ENCODE data around the gene LCN15.
"Not testable (repeated sequence)": the region's sequence is repeated elsewhere in the genome, so short reads cannot be mapped to it uniquely, and the experiment has no call there.

The LCN15 gene

DNA sequence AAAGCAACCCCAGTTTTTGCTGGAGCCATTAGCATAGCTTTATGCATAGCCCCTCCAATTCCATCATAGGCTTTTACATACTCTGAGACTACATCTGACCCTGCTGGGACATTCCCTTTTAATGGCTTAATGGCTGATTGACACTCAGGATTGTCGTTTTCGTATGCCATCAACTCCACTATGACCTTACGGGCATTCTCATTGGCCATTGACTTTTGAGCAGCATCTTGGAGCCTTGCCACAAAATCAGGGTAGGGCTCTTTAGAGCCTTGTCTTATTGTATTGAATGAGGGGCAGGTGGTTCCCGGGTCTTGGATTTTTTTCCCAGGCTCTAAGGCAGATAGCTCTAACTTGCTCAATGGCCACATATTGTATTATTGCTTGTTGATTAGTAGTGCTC lies 22.7 kb upstream of the LCN15 start:
- DNase-seq; H3K27ac ChIP-seq (ENCODE audit: insufficient read depth, low read length, poor library complexity, severe bottlenecking): not testable (repeated sequence)

DNA sequence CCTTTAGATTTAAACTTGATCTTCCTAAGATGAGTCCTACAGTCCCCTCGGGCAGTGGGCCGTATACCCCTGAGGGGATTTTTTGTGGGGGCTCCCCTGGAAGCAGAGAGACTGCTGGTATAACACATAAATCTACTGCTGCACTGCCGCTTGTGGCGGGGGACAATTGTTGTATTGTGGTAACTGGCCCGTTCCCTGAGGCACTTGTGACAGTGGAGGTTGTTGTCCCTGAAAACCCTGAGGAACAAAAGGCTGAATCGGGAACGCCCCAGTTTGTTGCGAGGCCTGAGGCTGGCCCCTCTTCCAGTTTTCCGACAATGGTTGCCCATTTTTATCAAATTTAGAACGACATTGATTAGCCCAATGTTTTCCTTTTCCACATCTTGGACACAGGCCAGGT lies 22.1 kb upstream of the LCN15 start:
- Histone ChIP-seq H3K27ac (ENCODE audit: insufficient read depth, low read length, poor library complexity, severe bottlenecking) (no peak overlapping the region), H3K4me3 (ENCODE audit: insufficient read depth, low read depth, low read length, poor library complexity, severe bottlenecking) (no peak overlapping the region), H3K4me1 (ENCODE audit: control insufficient read depth, insufficient read depth, low read length, poor library complexity, severe bottlenecking) (peaks cover 8% of the 10 kb centered on the region), H3K9me3 (ENCODE audit: control insufficient read depth, low read length) (no peaks in the 10 kb centered on the region), H3K36me3 (ENCODE audit: control insufficient read depth, insufficient read depth, low read length) (no peaks in the 10 kb centered on the region), H3K27me3 (replicated peaks; ENCODE audit: control insufficient read depth, insufficient read depth, low read length, poor library complexity, severe bottlenecking) (no peaks in the 10 kb centered on the region)
- DNase-seq = no peak

More for the DNA sequence above, 22.7 kb upstream of the LCN15 start:
- not testable (repeated sequence) for H3K9me3 ChIP-seq (ENCODE audit: control insufficient read depth, low read length); H3K36me3 ChIP-seq (ENCODE audit: control insufficient read depth, insufficient read depth, low read length); H3K27me3 ChIP-seq (replicated peaks; ENCODE audit: control insufficient read depth, insufficient read depth, low read length, poor library complexity, severe bottlenecking); H3K4me3 ChIP-seq (ENCODE audit: insufficient read depth, low read depth, low read length, poor library complexity, severe bottlenecking)
- peaks cover 13% of the 10 kb centered on the region for H3K4me1 ChIP-seq (ENCODE audit: control insufficient read depth, insufficient read depth, low read length, poor library complexity, severe bottlenecking)

DNA sequence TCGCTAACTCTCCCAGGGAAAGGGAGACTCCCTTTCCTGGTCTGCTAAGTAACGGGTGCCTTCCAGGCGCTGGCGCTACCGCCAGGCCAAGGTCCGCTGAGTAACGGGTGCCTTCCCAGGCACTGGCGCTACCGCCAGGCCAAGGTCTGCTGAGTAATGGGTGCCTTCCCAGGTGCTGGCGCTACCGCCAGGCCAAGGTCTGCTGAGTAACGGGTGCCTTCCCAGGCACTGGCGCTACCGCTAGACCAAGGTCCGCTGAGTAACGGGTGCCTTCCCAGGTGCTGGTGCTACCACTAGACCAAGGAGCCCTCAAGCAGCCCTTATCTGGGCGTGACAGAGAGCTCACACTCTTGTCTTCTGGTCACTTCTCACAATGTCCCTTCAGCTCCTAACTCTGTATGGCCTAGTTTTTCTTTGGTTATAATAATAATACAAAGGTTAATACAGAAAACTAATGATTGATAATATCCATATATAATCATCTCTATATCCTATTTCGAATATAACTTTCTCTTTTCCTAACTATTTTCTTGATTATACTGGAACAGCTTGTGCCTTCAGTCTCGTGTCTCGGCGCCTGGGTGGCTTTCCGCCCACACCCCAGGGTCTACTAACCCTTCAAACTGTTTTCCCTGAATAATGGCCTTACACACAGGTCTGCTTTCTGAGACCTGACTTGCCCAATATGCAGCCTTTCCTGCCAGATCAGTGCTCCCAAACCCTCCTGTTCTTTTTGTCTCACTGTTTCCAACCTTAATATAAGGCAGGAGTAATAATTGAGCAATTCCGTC lies 21.4 kb upstream of the LCN15 start:
- not testable (repeated sequence) for H3K27ac ChIP-seq (ENCODE audit: insufficient read depth, low read length, poor library complexity, severe bottlenecking); DNase-seq; H3K9me3 ChIP-seq (ENCODE audit: control insufficient read depth, low read length); H3K4me1 ChIP-seq (ENCODE audit: control insufficient read depth, insufficient read depth, low read length, poor library complexity, severe bottlenecking); H3K4me3 ChIP-seq (ENCODE audit: insufficient read depth, low read depth, low read length, poor library complexity, severe bottlenecking); H3K36me3 ChIP-seq (ENCODE audit: control insufficient read depth, insufficient read depth, low read length); H3K27me3 ChIP-seq (replicated peaks; ENCODE audit: control insufficient read depth, insufficient read depth, low read length, poor library complexity, severe bottlenecking)

DNA sequence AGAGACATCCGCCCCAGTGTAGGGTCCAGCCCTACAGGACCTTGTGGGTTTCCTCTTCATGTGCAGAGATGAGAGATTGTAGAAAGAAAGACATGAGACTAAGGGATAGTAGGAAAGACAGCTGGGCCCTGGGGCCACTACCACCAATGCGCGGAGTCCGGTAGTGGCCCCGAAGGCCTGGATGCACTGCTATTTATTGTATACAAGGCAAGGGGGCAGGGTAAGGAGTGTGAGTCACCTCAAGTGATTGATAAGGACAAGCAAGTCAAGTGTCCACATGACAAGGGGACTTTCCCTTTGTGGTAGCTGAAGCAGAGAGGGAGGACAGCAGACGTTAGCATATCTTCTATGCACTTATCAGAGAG lies 20.7 kb upstream of the LCN15 start:
- Histone ChIP-seq H3K4me1 (ENCODE audit: control insufficient read depth, insufficient read depth, low read length, poor library complexity, severe bottlenecking) (peaks cover 5% of the 10 kb centered on the region), H3K27ac (ENCODE audit: insufficient read depth, low read length, poor library complexity, severe bottlenecking) (no peak overlapping the region), H3K9me3 (ENCODE audit: control insufficient read depth, low read length) (no peaks in the 10 kb centered on the region), H3K27me3 (replicated peaks; ENCODE audit: control insufficient read depth, insufficient read depth, low read length, poor library complexity, severe bottlenecking) (no peaks in the 10 kb centered on the region), H3K36me3 (ENCODE audit: control insufficient read depth, insufficient read depth, low read length) (no peaks in the 10 kb centered on the region), H3K4me3 (ENCODE audit: insufficient read depth, low read depth, low read length, poor library complexity, severe bottlenecking) (no peak overlapping the region)
- no peak for DNase-seq

DNA sequence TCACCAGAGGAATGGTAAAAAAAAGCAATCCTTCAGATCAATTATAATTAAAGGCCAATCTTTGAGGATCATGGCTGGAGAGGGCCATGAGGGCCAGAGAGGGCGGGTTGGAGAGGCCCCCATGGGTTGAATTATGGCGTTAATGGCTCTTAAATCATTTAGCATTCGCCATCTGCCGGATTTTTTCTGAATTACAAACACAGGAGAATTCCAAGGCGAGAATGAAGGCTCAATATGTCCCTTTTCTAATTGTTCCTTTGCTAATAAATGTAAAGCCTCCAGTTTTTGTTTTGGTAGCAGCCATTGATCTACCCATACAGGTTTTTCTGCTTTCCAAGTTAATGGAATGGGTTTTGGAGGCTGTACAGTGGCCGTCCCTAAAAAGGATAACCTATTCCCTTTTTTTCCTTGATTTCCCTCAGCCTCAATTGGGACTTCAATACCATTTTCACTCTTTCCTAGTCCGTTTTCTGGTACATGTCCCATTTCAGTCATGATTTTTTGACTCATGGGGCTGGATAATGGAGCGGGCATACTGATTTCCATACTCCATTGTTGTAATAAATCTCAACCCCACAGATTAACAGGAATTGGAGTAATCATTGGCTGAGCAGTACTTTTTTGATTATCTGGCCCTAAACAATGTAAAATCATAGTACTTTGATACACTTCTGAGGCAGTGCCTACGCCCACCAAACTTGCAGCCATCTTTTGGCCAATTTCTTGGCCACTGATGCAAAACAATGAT lies 20.1 kb upstream of the LCN15 start:
- H3K27me3 ChIP-seq (replicated peaks; ENCODE audit: control insufficient read depth, insufficient read depth, low read length, poor library complexity, severe bottlenecking) = no peaks in the 10 kb centered on the region
- H3K4me1 ChIP-seq (ENCODE audit: control insufficient read depth, insufficient read depth, low read length, poor library complexity, severe bottlenecking) = peaks cover 5% of the 10 kb centered on the region
- H3K4me3 ChIP-seq (ENCODE audit: insufficient read depth, low read depth, low read length, poor library complexity, severe bottlenecking) = no peak overlapping the region
- H3K27ac ChIP-seq (ENCODE audit: insufficient read depth, low read length, poor library complexity, severe bottlenecking) = no peak overlapping the region
- no peak for DNase-seq
- H3K9me3 ChIP-seq (ENCODE audit: control insufficient read depth, low read length) = no peaks in the 10 kb centered on the region
- no peaks in the 10 kb centered on the region for H3K36me3 ChIP-seq (ENCODE audit: control insufficient read depth, insufficient read depth, low read length)

DNA sequence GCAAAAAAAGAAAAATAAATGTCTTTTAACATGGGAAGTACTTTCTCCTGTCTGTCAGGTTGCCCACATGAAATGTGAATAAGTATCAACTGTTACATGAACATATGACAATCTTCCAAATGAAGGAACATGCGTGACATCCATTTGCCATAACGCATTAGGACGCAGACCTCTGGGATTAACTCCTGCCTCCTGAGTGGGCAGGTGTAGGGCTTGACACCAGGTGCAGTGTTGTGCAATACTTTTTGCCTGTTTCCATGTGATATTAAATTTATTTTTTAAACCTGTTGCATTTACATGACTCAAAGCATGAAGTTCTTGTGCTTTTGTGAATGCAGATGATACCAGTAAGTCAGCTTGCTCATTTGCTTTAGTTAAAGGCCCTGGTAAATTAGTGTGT lies 18.1 kb upstream of the LCN15 start:
- H3K9me3 ChIP-seq (ENCODE audit: control insufficient read depth, low read length) = no peaks in the 10 kb centered on the region

DNA sequence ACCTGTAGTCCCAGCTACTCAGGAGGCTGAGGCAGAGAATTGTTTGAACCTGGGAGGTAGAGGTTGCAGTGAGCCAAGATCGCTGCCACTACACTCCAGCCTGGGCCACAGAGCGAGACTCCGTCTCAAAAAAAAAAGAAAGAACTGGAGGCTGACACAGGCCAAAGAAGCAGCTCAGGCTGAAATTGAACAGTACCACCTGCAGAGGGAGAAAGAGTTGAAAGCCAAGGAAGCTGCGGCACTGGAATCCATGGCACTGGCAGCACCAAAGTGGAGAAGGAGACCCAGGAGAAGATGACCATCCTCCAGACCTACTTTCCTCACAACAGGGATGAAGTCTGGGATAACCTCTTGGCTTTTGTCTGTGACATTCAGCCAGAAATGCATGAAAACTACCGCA lies 15.5 kb upstream of the LCN15 start:
- no peaks in the 10 kb centered on the region for H3K27me3 ChIP-seq (replicated peaks; ENCODE audit: control insufficient read depth, insufficient read depth, low read length, poor library complexity, severe bottlenecking)
- no peak overlapping the region for H3K4me3 ChIP-seq (ENCODE audit: insufficient read depth, low read depth, low read length, poor library complexity, severe bottlenecking)
- DNase-seq = no peak
- no peaks in the 10 kb centered on the region for H3K9me3 ChIP-seq (ENCODE audit: control insufficient read depth, low read length)
- H3K4me1 ChIP-seq (ENCODE audit: control insufficient read depth, insufficient read depth, low read length, poor library complexity, severe bottlenecking) = no peaks in the 10 kb centered on the region
- no peaks in the 10 kb centered on the region for H3K36me3 ChIP-seq (ENCODE audit: control insufficient read depth, insufficient read depth, low read length)
- no peak overlapping the region for H3K27ac ChIP-seq (ENCODE audit: insufficient read depth, low read length, poor library complexity, severe bottlenecking)

More for the DNA sequence above, 18.1 kb upstream of the LCN15 start:
- Histone ChIP-seq H3K27ac (ENCODE audit: insufficient read depth, low read length, poor library complexity, severe bottlenecking) (no peak overlapping the region), H3K27me3 (replicated peaks; ENCODE audit: control insufficient read depth, insufficient read depth, low read length, poor library complexity, severe bottlenecking) (no peaks in the 10 kb centered on the region), H3K4me1 (ENCODE audit: control insufficient read depth, insufficient read depth, low read length, poor library complexity, severe bottlenecking) (no peaks in the 10 kb centered on the region), H3K36me3 (ENCODE audit: control insufficient read depth, insufficient read depth, low read length) (no peaks in the 10 kb centered on the region), H3K4me3 (ENCODE audit: insufficient read depth, low read depth, low read length, poor library complexity, severe bottlenecking) (no peak overlapping the region)
- no peak for DNase-seq

DNA sequence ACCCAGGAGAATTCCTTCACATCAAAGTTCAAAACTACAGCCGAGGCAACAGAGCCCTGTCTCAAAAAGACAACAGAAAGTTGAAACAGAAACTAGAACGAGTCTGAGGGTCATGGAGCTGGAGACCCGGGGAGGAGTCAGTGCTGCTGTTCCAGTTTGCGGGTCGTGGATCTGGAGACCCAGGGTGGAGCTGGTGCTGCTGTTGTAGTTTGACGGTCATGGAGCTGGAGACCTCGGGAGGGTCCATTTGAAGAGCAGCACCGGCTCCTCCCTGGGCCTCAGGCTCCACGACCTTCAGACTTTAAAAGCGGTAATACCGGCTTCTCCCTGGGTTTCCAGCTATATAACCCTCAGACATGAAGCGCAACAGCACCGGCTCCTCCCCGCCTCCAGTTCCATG lies 13.0 kb upstream of the LCN15 start:
- H3K4me3 ChIP-seq (ENCODE audit: insufficient read depth, low read depth, low read length, poor library complexity, severe bottlenecking) = no peak overlapping the region
- H3K4me1 ChIP-seq (ENCODE audit: control insufficient read depth, insufficient read depth, low read length, poor library complexity, severe bottlenecking) = no peaks in the 10 kb centered on the region
- no peaks in the 10 kb centered on the region for H3K27me3 ChIP-seq (replicated peaks; ENCODE audit: control insufficient read depth, insufficient read depth, low read length, poor library complexity, severe bottlenecking)
- no peaks in the 10 kb centered on the region for H3K9me3 ChIP-seq (ENCODE audit: control insufficient read depth, low read length)
- no peak overlapping the region for H3K27ac ChIP-seq (ENCODE audit: insufficient read depth, low read length, poor library complexity, severe bottlenecking)
- H3K36me3 ChIP-seq (ENCODE audit: control insufficient read depth, insufficient read depth, low read length) = no peaks in the 10 kb centered on the region
- DNase-seq = no peak

DNA sequence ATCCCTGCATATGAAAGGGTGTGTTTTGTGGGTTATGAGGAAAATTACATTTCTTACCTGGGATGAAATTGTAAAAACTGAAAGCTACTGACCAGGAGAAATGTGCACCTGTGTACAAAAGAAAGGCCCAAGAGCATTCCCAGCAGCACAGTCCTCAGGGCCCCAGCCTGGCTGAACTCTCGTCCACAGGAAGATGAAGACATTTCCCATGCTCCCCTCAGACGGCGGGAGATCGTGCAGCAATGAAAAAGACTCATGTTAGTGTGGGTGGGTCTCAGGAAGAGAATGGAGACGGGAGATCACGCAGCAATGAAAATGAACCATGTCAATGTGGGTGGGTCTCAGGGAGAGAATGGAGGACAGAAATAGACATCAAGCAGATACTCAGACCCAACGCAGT lies 12.6 kb upstream of the LCN15 start:
- Histone ChIP-seq H3K4me3 (ENCODE audit: insufficient read depth, low read depth, low read length, poor library complexity, severe bottlenecking) (no peak overlapping the region), H3K36me3 (ENCODE audit: control insufficient read depth, insufficient read depth, low read length) (no peaks in the 10 kb centered on the region), H3K27me3 (replicated peaks; ENCODE audit: control insufficient read depth, insufficient read depth, low read length, poor library complexity, severe bottlenecking) (no peaks in the 10 kb centered on the region), H3K4me1 (ENCODE audit: control insufficient read depth, insufficient read depth, low read length, poor library complexity, severe bottlenecking) (no peaks in the 10 kb centered on the region), H3K27ac (ENCODE audit: insufficient read depth, low read length, poor library complexity, severe bottlenecking) (no peak overlapping the region), H3K9me3 (ENCODE audit: control insufficient read depth, low read length) (no peaks in the 10 kb centered on the region)
- DNase-seq = no peak

DNA sequence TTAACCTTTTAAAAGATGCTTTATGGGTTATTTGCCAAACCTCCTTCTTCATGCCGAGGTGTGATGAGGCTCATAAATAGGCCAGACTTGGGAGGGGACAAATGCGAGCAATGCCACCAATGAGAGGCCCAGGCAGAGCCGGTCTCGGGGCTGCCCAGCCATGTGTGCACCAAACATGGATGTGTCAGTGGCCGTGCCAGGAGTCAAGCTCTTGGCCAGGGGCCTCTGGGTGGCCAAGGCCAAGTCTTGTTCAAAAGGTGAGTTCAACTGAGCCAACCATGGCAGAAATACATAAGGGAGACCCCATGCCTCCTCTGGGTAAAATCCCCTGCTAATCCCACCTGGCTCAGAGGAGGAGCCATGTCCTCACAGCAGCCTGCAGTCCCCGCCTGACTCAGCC lies 10.9 kb upstream of the LCN15 start:
- Histone ChIP-seq H3K27me3 (replicated peaks; ENCODE audit: control insufficient read depth, insufficient read depth, low read length, poor library complexity, severe bottlenecking) (no peaks in the 10 kb centered on the region), H3K36me3 (ENCODE audit: control insufficient read depth, insufficient read depth, low read length) (no peaks in the 10 kb centered on the region), H3K9me3 (ENCODE audit: control insufficient read depth, low read length) (no peaks in the 10 kb centered on the region), H3K4me3 (ENCODE audit: insufficient read depth, low read depth, low read length, poor library complexity, severe bottlenecking) (no peak overlapping the region), H3K27ac (ENCODE audit: insufficient read depth, low read length, poor library complexity, severe bottlenecking) (no peak overlapping the region), H3K4me1 (ENCODE audit: control insufficient read depth, insufficient read depth, low read length, poor library complexity, severe bottlenecking) (no peaks in the 10 kb centered on the region)
- no peak for DNase-seq

Data from effector memory CD4-positive, alpha-beta T cell (primary cell).